ENCODE measurements around the gene EYA3.
"Not testable (repeated sequence)": the region's sequence is repeated elsewhere in the genome, so short reads cannot be mapped to it uniquely, and the experiment has no call there.

GRCh38 chr1:28003117-28003516 is 85.3 kb downstream of the EYA3 start:
- not testable (repeated sequence) for TF ChIP-seq POLR2A, CTCF (IDR thresholded peaks at IDR 0.05)
